Cardiac fibroblast (primary cell): Measurements from ENCODE around the gene CD1E.

ENCODE experiments used
- DNase-seq, 2 donors: peaks; one replicate each; pipeline versions ENCODE4 v3.0.0 to v3.0.0-alpha.2; 2010; ENCODE audit warnings: low read depth in 2 of 2
- H3K4me3 ChIP-seq, 2 donors: replicated peaks in 1 of 2; 1 replicate in 1 of 2; 2 replicates in 1 of 2; pipeline ENCODE4 v1.5.1; 2011; ENCODE audit warnings: low read depth in 2 of 2, low read length in 2 of 2, mild to moderate bottlenecking in 2 of 2, moderate library complexity in 1 of 2
- CTCF ChIP-seq: IDR thresholded peaks from one replicate; pipeline ENCODE4 v1.5.1; 2011; ENCODE audit warnings: low read depth, mild to moderate bottlenecking, low read length, inconsistent platforms

CD1E gene

GRCh38 chr1:158328426-158328825 is 25.3 kb upstream of the CD1E start:
- no peak for TF ChIP-seq CTCF
- no peak for DNase-seq
- H3K4me3 ChIP-seq = no peak overlapping the region

- TF ChIP-seq CTCF = no peak
- no peak for DNase-seq
- H3K4me3 ChIP-seq = no peak overlapping the region
Observed at GRCh38 chr1:158329300-158329699, 24.4 kb upstream of the CD1E start.

GRCh38 chr1:158329733-158330132 is 24.0 kb upstream of the CD1E start:
- DNase-seq = peak in 1 of 2 donors; percentile 0
- TF ChIP-seq CTCF = no peak
- no peak overlapping the region for H3K4me3 ChIP-seq

- no peak overlapping the region for H3K4me3 ChIP-seq
- no peak for DNase-seq
- TF ChIP-seq CTCF = no peak
Observed at GRCh38 chr1:158330391-158331105, 23.1 kb upstream of the CD1E start.

GRCh38 chr1:158331106-158331425 is 22.6 kb upstream of the CD1E start:
- no peak overlapping the region for H3K4me3 ChIP-seq
- no peak for DNase-seq
- no peak for TF ChIP-seq CTCF

GRCh38 chr1:158331481-158332150 is 22.1 kb upstream of the CD1E start, which contains the start of gene CD1B:
CD1B (minus strand) TSS chr1:158331531; CDS start chr1:158331423, 108 bp downstream.
- no peak within 1 kb of the TSS for H3K4me3 ChIP-seq
- no peak for DNase-seq
- no peak for TF ChIP-seq CTCF
